HS-5 (cell line): ENCODE measurements around the gene PSG3.
A peak's percentile ranks its signal among the peaks of the same experiment; 100 is the strongest.
"Not testable (repeated sequence)": the region's sequence is repeated elsewhere in the genome, so short reads cannot be mapped to it uniquely, and the experiment has no call there.

ENCODE experiments used
- DNase-seq: peaks from one replicate; pipeline ENCODE4 v3.0.0-alpha.2; 2012; ENCODE audit warnings: low read depth

The PSG3 gene

DNA sequence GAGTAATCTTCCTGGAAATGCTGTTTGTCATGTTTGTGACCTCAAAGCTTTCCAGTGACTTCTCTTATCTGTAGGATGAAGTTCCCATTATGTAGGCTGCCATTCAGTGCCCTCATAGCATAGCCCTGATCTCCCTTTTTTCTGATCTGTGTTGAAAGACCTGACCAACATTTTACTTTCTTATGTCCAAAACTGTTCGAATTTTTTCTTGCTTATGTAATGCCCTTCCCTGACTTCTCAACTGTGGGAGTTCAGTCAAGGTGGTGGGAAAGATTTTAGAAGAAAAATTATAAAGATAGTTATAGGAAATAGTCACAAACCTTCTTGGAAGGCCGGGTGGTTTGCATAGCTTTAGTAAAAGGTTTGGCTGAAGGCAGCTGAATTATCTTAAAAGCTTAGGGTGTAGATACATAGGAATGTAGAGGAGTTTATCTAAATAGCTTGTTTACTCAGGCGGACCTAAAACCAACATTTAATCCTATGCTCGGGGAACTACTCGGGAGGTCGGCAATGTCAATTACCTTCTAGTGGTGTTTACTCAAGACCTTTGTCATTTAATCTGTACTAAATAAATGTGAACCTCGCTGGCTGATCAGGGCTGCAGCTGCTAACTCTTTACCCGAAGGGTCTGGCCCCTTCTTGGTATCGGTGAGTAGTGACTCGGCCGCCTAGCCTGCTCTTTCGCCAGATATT, 44.3 kb downstream of the PSG3 start:
- no peak for DNase-seq

DNA sequence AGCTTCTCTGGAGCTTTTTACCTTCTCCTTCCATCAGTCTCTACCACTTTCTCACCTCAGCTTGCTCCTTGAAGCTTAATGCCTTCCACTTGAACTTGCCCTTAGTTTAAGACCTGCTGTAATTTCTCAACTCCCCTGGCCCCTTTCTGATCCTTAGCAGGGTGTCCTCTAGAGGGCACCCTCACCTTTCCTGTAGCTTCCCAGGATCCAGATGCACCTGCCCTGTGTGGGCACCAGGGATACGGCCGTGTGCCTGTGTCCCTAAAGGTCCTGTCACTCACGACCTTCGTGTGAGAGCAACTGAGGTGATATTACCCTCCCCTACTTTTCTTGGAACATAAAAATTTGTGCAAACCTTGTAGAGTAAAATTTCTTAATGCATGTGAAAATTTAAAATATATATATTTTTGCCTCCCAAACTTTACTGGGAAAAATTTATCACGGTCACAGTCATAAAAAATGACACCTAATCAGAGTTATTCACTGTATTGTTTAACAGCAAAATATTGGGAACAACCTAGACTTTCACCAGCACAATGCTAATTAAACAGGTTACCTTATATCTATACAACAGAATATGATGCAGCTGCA, 46.4 kb downstream of the PSG3 start:
- peak; percentile 22 for DNase-seq

DNA sequence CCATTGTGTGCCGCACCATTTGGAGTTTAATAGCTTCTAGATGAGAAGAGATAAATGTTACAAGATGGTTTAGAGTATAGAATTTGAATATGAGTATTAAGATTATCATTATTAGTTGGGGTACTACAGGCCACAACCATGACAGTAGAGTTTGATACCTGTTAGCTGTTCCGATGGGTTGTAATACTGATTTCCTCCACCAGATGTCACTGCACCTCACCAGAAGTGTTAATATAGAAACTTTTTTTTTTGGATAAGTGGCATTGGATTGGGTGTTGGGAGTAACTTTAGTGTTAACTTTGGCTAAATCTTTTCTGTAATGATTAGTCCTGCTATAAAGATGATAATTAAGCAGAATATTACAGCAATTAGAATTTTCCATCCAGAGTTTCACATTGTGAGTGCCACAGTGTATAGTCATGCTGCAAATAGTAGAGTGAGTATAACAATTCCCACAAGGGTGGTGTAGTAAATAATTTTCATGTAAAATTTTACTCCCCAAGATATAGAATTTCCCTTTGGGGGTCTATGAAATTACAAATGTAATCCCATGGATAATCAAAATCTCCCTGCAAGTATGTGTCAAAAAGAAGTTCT, 56.3 kb downstream of the PSG3 start:
- peak; percentile 13 for DNase-seq

- not testable (repeated sequence) for DNase-seq
Observed at GRCh38 chr19:42676326-42676725, 64.0 kb downstream of the PSG3 start.

- not testable (repeated sequence) for DNase-seq
Observed at GRCh38 chr19:42674549-42674948, 65.7 kb downstream of the PSG3 start.
